Activated naive CD4-positive, alpha-beta T cell treated with anti-CD3 and anti-CD28 coated beads, Interleukin-2, amount 50 U/mL, for 16 hours (primary cell): Measurements from ENCODE around the gene BLM.
A peak's percentile ranks its signal among the peaks of the same experiment; 100 is the strongest.
"Not testable (repeated sequence)": the region's sequence is repeated elsewhere in the genome, so short reads cannot be mapped to it uniquely, and the experiment has no call there.

Source experiments
- DNase-seq: peaks from one replicate; pipeline ENCODE4 v3.0.0-alpha.2; 2020

The BLM gene

GRCh38 chr15:90825115-90825899 is 108.2 kb downstream of the BLM start:
- DNase-seq, result not testable (repeated sequence)

DNA sequence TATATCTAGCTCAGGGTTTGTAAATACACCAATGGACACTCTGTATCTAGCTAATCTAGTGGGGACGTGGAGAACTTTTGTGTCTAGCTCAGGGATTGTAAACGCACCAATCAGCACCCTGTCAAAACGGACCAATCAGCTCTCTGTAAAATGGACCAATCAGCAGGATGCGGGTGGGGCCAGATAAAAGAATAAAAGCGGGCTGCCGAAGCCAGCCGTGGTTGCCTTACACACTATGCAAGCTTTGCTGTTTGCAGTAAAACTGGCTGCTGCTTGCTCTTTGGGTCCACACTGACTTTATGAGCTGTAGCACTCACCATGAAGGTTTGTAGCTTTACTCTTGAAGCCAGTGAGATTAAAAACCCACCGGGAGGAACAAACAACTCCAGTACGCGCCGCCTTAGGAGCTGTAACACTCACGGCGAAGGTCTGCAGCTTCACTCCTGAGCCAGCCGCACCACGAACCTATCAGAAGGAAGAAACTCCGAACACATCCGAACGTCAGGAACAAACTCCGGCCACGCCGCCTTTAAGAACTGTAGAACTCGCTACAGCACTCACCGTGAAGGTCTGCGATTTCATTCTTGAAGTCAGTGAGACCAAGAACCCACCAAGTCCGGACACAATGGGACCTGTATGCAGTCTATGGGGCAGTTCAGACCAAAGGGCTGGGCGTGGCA is 109.2 kb downstream of the BLM start:
- not testable (repeated sequence) for DNase-seq

DNA sequence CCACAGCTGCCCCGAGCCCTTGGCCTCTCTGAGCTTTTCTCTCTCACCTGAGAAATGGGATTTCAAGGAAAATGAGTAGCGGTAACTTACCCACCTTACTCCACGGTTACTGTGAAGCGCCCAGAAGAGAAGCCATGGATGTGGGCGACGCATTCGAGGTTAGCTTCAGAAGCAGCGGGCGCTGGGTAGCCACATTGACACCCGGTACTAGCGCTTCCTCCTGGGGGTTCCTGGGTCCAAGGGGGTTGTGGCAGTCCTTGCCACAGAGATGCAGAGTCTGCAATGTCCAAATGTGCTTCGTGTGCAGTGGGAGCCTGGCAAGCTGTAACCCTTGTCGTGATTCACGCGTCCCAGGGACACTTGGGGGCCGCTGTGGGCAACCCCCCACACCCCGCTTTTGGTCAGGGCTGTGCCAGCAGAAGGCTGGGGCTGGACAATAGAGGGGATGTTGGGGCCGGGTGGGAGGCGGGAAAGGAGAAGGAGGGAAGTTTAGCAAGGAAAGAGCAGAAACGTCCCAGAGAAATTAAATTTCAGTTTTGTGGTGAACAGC is 109.8 kb downstream of the BLM start:
- DNase-seq, result no peak

GRCh38 chr15:90828111-90828510 is 111.0 kb downstream of the BLM start:
- DNase-seq, result no peak

GRCh38 chr15:90829126-90829525 is 112.0 kb downstream of the BLM start:
- DNase-seq, result no peak

- no peak for DNase-seq
These were observed 112.8 kb downstream of the BLM start for GRCh38 chr15:90829942-90830440.

DNA sequence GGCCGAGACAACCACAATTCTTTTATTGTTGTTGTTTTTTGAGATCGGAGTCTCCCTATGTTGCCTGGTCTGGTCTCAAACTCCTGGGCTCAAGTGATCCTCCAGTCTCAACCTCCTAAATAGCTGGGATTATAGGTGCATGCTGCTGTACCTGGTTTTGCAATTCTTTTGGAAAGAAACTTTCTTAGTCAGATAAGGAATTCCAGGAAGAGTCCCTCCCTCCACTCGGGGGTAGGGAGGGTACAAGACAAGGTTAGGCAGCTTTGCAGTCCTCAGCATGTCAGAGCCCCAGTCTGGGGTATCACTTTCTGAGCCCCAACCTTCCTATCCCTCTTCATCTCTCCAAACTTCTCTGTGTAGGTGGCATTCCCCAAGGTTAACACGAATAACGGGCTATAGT is 117.5 kb downstream of the BLM start:
- no peak for DNase-seq

DNA sequence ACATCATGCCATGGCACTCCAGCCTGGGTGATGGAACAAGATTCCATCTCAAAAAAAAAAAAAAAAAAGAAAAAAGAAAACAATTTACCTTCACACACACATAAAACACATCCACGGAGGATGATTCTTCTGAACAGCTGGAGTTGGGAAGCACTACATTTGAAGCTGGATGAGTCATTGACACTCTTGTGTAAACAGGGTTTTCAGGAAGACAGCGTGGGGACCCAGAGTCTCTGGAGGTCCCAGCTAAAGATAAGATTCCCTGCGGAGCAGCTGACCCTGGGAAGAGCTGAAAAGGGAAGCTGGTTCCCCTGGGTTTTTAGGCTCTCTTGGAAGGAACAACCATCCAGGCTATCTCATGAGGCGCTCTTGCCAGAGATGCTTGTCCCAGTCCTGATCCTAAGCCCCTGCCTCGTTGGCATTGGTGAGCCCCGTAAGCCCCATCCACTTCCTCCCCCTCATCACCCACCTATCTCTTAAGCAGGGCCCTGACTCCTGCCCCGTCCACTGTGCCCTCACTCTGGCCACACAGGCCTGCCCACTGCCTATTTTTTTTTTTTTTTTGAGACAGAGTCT is 119.2 kb downstream of the BLM start:
- DNase-seq, result no peak

DNA sequence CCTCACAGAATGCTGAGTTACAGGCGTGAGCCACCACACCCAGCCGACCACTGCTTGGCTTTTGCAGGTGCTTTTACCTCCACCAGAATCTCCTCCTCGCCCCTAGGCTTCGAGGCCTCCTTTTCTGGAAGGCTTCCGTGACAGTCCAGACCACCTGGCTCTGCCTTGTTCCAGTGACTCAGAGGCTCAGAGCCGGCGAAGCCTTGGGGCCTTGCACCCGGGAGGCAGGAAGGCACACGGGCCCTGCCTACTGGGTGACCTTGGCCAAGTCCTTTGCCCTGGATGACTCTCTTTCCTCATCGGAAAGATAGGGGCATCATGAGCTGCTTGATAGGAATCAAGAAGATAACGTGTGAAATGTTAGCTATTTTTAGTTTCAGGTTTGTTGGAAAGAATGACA is 119.9 kb downstream of the BLM start:
- no peak for DNase-seq

- peak; percentile 85 for DNase-seq
These were observed 121.0 kb downstream of the BLM start for GRCh38 chr15:90838139-90838538.

DNA sequence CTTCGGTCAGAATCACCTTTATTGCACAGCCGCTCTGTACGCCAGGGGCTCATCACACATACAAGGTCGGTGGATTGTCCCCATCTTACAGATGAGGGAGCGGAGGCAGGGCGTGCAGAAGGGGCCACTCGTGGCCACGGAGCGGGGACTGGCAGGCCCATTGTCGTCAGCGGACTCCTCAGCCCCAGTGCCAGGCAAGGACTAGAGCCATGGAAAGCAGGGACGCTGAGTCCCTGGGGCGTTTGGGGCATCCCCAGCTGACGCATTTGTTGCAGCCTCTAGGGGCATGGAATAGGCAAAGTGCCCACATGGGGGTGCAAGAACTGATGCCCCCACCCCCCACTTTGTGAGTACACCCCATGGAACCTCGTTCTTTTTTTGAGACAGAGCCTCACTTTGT is 121.4 kb downstream of the BLM start:
- no peak for DNase-seq

DNA sequence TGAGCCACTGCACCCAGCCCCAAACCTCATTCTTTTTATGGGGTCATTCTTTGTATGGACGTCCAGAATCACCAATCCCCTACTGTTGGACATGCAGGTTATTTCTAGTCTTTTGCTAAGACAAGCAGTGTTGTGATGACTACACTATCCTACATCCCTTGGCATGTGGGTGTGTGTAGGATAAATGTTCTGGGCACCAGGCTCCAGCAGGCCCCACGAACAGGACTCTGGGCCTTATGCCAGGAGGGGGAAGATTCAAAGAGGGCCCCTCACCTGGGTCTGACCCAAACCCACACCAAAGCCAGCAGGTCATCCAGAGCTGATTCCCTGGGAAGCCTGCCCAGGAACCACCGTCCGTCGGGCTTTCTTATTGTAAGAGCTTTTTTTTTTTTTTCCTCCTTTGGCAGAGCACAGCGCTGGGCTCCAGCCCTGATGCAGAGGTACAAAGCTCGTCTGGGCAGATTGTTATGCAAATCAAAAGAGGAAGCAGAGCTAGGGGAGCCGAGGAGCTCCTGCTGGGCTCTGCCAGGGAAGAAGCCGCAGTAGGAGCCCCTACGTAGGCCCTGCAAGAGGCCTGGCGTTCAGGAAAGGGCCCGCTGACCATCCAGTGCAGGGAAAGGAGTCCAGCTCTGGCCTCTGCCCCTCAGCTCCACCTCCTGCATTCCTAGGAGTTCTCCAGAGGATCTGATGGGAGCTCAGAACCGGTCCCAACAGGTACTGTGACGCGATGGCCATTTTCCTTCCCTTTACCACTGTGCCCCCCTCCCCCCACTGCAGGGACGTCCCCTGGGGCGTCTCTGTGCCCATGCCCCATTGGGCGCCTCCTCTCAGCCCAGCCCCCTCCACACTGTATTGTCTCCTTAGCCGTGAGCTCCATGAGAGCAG is 122.3 kb downstream of the BLM start:
- no peak for DNase-seq

DNA sequence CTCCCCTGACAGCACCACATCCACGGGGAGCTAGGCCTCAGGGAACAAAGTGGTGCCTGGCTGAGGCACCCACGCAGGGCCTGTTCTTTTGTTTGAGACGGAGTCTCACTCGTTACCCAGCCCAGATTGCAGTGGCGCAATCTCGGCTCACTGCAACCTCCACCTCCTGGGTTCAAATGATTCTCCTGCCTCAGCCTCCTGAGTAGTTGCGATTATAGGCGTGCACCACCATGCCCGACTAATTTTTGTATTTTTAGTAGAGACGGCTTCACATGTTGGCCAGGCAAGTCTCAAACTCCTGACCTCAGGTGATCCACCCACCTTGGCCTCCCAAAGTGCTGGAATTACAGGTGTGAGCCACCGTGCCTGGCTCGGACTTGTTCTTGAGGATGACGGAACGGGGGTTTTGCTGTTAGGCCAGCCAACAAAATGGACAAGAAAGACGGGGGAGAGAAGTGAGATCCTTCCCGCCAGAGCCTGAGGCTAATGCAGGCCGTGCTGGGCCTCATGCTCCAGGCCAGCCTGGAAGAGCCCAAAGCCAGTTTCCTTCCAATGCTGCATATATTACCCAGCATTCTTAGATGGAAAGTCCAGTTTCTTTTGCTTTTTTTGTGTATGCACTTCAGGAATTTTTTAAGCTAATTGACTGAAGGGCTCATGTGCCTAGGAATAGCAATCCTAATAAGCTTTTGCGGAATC is 123.2 kb downstream of the BLM start:
- no peak for DNase-seq

- no peak for DNase-seq
These were observed 123.8 kb downstream of the BLM start for GRCh38 chr15:90840954-90841353.

GRCh38 chr15:90844696-90845095 is 127.5 kb downstream of the BLM start:
- no peak for DNase-seq

- DNase-seq, result no peak
These were observed 128.2 kb downstream of the BLM start for GRCh38 chr15:90845201-90845949.

DNA sequence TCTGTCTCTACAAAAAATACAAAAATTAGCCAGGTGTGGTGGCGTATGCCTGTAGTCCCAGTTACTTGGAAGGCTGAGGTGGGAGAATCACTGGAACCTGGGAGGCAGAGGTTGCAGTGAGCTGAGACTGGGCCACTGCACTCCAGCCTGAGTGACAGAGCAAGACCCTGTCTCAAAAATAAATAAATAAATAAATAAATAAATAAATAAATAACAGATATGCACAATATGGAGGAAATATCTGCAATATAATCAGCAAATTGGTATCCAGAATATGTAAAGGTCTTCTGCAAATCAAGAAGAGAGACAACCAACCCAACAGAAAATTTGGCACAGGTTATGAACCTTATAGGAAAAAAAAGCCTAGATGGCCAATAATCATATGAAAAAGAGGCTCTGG is 132.3 kb downstream of the BLM start:
- DNase-seq, result not testable (repeated sequence)

- no peak for DNase-seq
These were observed 134.0 kb downstream of the BLM start for GRCh38 chr15:90851114-90851513.

GRCh38 chr15:90851940-90852339 is 134.8 kb downstream of the BLM start:
- no peak for DNase-seq

DNA sequence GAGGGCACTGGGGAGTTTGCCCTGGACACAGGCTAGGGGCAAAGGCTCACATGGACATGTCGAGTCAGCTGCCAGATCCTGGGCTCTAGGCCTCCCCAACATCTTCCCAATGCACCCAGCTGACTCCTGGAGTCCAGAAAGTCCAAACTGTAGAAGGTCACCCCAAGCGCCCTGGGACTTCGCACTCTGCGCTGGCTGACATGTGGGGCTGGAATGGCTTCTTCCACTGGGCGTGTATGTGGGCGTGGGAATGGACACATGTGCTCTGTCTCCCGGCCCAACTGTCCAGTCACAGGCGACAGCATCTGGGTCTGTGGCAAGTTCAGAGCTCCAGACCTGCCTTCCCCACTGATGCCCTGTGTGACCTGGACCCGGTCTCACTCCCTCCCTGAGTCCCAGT is 138.0 kb downstream of the BLM start:
- no peak for DNase-seq

DNA sequence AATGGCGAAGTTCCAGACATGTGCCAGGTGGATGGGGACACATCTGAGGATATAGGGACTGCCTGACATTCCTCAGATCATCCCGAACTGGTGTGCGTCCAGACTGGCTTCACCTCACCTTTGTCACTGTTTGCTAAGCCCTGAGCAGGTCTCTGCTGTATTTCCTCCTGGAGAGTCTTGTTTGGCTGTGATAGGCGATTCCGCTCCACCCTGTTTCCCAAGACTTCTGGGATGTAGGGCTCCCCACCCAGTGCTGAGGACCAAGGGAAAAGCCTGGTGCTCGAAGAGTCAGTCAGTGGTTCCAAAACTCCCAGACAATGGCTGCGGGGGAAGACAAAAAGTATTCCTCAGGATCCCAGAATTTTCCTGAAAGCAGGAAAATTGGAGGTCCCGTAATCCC is 140.2 kb downstream of the BLM start:
- no peak for DNase-seq
